IPS DF 6.9 (cell line): ENCODE results near the gene VAMP5.
"Not testable (repeated sequence)": the region's sequence is repeated elsewhere in the genome, so short reads cannot be mapped to it uniquely, and the experiment has no call there.

Source experiments
- DNase-seq: peaks from one replicate; pipeline ENCODE4 v3.0.0-alpha.2; 2013; ENCODE audit warnings: low read depth, low spot score
- H3K27ac ChIP-seq: one replicate; pipeline ENCODE4 v1.5.1; 2013; ENCODE audit warnings: low read length, control low read depth
- H3K27me3 ChIP-seq: 2 replicates; pipeline ENCODE4 v1.6.1; 2013; ENCODE audit warnings: mild to moderate bottlenecking, low read length; ENCODE audit not compliant: control insufficient read depth, insufficient read depth
- H3K36me3 ChIP-seq: 2 replicates; pipeline ENCODE4 v1.6.1; 2013; ENCODE audit warnings: low read length; ENCODE audit not compliant: control insufficient read depth, insufficient read depth
- H3K4me1 ChIP-seq: 2 replicates; pipeline ENCODE4 v1.6.1; 2013; ENCODE audit warnings: low read length; ENCODE audit not compliant: control insufficient read depth, insufficient read depth
- H3K4me3 ChIP-seq: 2 replicates; pipeline ENCODE4 v1.5.1; 2013; ENCODE audit warnings: mild to moderate bottlenecking, low read length
- H3K9me3 ChIP-seq: 2 replicates; pipeline ENCODE4 v1.6.1; 2013; ENCODE audit warnings: low read length, inconsistent platforms; ENCODE audit not compliant: control insufficient read depth, insufficient read depth
- WGBS: extraction: QIAGEN DNeasy Blood & Tissue Kit; methylation state at CpG from one replicate; pipeline ENCODE4 v1.1.7; 2013; ENCODE audit warnings: mixed read lengths, missing lambda C conversion rate; ENCODE audit not compliant: insufficient read length, insufficient coverage; 5-methylcytosine and 5-hydroxymethylcytosine counted together

Gene VAMP5

DNA sequence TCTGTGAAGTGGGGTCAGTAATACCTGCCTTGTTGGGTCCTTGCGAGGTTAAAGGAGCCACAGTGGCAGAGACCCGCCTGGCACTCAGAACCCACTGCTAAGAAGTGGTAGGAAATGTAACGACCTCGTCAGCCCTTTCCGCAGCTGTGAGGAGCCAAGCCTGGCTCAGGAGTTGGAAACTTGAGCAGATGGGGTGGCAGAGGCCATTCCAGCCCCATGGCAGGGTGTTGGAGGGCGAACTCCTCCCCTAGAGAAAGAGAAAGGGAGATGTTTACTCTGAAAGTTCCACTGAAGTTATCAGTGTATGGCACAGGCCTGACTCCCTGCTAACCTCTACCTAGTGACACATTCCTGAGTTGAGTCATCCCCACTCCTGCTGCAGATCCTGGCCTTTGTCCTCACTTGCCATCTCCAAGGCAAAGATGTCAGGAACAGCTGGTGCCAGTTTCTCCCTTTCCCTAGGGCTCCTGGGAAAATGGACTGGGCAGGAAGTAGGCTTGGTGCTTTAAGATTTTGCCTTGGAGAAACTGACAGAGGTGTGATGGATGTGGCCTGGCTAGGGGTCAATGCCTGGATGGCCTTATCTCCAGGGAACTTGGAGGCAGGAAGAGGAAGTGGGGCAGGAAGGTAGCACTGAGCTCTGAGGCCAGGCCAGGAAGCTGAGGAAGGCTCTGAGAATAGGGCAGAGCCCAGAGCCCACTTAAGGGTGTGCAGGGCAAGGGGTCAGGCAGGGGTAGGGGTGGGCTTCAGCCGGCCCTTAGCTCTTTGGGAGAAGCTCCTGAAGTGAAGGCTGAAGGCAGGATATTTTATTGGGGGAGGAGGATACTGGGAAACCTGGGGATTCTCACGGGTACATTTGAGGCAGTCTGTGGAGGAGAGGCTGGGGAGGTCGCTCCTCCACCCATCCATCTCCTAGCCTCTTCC is 888 bp downstream of the VAMP5 start:
- no peaks in the 10 kb centered on the region; the same call in 1 of the 2 replicates for H3K36me3 ChIP-seq
- H3K27me3 ChIP-seq = peaks cover 9% of the 10 kb centered on the region; the same call in 1 of the 2 replicates
- DNase-seq = no peak
- no peak overlapping the region for H3K27ac ChIP-seq
- H3K9me3 ChIP-seq = no peaks in the 10 kb centered on the region
- H3K4me3 ChIP-seq = peak overlapping the region; percentile 28; the same call in 1 of the 2 replicates
- no CpG with 5 or more reads among the region's 9 CpGs for WGBS
- H3K4me1 ChIP-seq = no peaks in the 10 kb centered on the region

DNA sequence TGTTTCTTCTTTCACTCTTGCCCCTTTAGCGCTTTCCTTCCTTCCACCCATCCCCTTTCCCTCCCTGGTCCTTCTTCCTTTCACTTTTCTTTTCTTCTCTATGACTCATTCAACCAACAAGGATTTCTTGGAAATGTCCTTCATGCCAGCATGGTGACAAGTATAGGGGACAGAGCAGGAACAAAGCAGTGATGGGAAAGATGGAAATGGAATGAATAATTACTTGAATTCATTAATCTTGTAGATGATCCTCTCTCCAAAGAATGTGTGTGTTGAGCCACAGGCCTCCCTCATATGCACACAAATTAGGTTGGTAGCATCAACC is 1.5 kb downstream of the VAMP5 start:
- H3K4me3 ChIP-seq = no peak overlapping the region
- peaks cover 9% of the 10 kb centered on the region; the same call in 1 of the 2 replicates for H3K27me3 ChIP-seq
- WGBS = no CpG with 5 or more reads among the region's 1 CpG
- H3K9me3 ChIP-seq = no peaks in the 10 kb centered on the region
- DNase-seq = no peak
- no peaks in the 10 kb centered on the region; the same call in 1 of the 2 replicates for H3K36me3 ChIP-seq
- H3K27ac ChIP-seq = no peak overlapping the region
- no peaks in the 10 kb centered on the region for H3K4me1 ChIP-seq

- no peaks in the 10 kb centered on the region for H3K4me1 ChIP-seq
- DNase-seq = no peak
- H3K36me3 ChIP-seq = no peaks in the 10 kb centered on the region; the same call in 1 of the 2 replicates
- no peak overlapping the region for H3K4me3 ChIP-seq
- no peak overlapping the region for H3K27ac ChIP-seq
- peaks cover 9% of the 10 kb centered on the region; the same call in 1 of the 2 replicates for H3K27me3 ChIP-seq
- no CpG with 5 or more reads among the region's 4 CpGs for WGBS
- no peaks in the 10 kb centered on the region for H3K9me3 ChIP-seq
Observed at GRCh38 chr2:85588236-85588635, 4.0 kb downstream of the VAMP5 start.

DNA sequence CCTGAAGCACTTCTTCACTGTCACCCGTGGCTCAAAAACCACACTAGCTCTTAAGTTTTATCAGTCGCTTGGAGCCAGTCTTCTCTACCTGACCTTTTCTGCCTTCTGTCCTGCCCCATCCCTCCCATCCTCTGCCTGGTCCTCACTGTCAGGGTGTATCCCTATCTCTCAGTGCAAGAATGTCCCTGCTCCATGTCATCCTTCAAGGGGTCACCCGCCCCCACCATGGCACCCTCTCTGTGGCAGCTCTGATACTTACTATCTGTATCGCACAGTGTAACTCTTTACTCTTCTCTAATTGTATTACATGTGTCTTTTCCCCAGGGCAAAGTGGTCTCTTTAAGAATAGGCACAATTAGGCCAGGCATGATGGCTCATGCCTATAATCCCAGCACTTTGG is 4.4 kb downstream of the VAMP5 start:
- no peaks in the 10 kb centered on the region; the same call in 1 of the 2 replicates for H3K36me3 ChIP-seq
- no peaks in the 10 kb centered on the region for H3K4me1 ChIP-seq
- H3K4me3 ChIP-seq = no peak overlapping the region
- H3K27me3 ChIP-seq = peaks cover 8% of the 10 kb centered on the region; the same call in 1 of the 2 replicates
- no peaks in the 10 kb centered on the region for H3K9me3 ChIP-seq
- H3K27ac ChIP-seq = no peak overlapping the region
- no peak for DNase-seq
- no CpG with 5 or more reads among the region's 4 CpGs for WGBS

- Histone ChIP-seq H3K4me1 (no peaks in the 10 kb centered on the region), H3K36me3 (no peaks in the 10 kb centered on the region; the same call in 1 of the 2 replicates), H3K27me3 (peaks cover 4% of the 10 kb centered on the region; the same call in 1 of the 2 replicates), H3K9me3 (no peaks in the 10 kb centered on the region), H3K4me3 (no peak overlapping the region), H3K27ac (no peak overlapping the region)
- WGBS = no CpG with 5 or more reads among the region's 4 CpGs
- DNase-seq = no peak
Observed at GRCh38 chr2:85589181-85589580, 5.0 kb downstream of the VAMP5 start.

- WGBS = no CpG with 5 or more reads among the region's 7 CpGs
- Histone ChIP-seq H3K9me3 (no peaks in the 10 kb centered on the region), H3K36me3 (no peaks in the 10 kb centered on the region; the same call in 1 of the 2 replicates), H3K4me1 (no peaks in the 10 kb centered on the region), H3K4me3 (no peak overlapping the region), H3K27me3 (no peaks in the 10 kb centered on the region; the same call in 1 of the 2 replicates), H3K27ac (no peak overlapping the region)
- DNase-seq = no peak
Observed at GRCh38 chr2:85589982-85590791, 6.0 kb downstream of the VAMP5 start.

- no CpG with 5 or more reads among the region's 2 CpGs for WGBS
- Histone ChIP-seq H3K27ac (no peak overlapping the region), H3K27me3 (no peaks in the 10 kb centered on the region), H3K9me3 (no peaks in the 10 kb centered on the region), H3K36me3 (no peaks in the 10 kb centered on the region; the same call in 1 of the 2 replicates), H3K4me3 (no peak overlapping the region), H3K4me1 (no peaks in the 10 kb centered on the region)
- DNase-seq = no peak
Observed at GRCh38 chr2:85590950-85591349, 6.7 kb downstream of the VAMP5 start.

DNA sequence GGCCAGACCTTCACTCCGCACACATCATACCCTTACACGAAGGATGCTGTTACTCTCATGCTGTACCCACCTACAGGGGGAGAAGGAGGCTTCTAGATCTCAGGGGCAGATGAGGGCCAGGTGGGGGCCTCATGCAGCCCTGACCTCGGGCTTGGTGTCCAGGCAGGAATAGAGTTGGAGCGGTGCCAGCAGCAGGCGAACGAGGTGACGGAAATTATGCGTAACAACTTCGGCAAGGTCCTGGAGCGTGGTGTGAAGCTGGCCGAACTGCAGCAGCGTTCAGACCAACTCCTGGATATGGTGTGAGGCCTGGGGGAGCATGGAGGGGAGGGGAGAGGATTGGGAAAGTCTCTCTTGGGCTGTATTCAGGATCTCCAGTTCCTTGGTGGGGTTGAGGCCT is 7.3 kb downstream of the VAMP5 start:
- Histone ChIP-seq H3K27me3 (no peaks in the 10 kb centered on the region), H3K27ac (no peak overlapping the region), H3K4me1 (no peaks in the 10 kb centered on the region), H3K36me3 (no peaks in the 10 kb centered on the region; the same call in 1 of the 2 replicates), H3K9me3 (no peaks in the 10 kb centered on the region), H3K4me3 (no peak overlapping the region)
- DNase-seq = no peak
- no CpG with 5 or more reads among the region's 12 CpGs for WGBS

- H3K4me3 ChIP-seq, DNase-seq, H3K36me3 ChIP-seq, H3K9me3 ChIP-seq, H3K4me1 ChIP-seq, H3K27me3 ChIP-seq, H3K27ac ChIP-seq: not testable (repeated sequence)
- no CpG with 5 or more reads among the region's 9 CpGs for WGBS
Observed at GRCh38 chr2:85592299-85592698, 8.1 kb downstream of the VAMP5 start.

GRCh38 chr2:85593023-85593422 is 8.8 kb downstream of the VAMP5 start:
- no peaks in the 10 kb centered on the region for H3K4me1 ChIP-seq
- no peak for DNase-seq
- peaks cover 4% of the 10 kb centered on the region; the same call in 1 of the 2 replicates for H3K36me3 ChIP-seq
- H3K9me3 ChIP-seq = no peaks in the 10 kb centered on the region
- no CpG with 5 or more reads among the region's 3 CpGs for WGBS
- H3K27me3 ChIP-seq = no peaks in the 10 kb centered on the region
- H3K4me3 ChIP-seq = no peak overlapping the region
- no peak overlapping the region for H3K27ac ChIP-seq
